Urothelium cell line (cell line): ENCODE results near the gene IMMP2L.
"Not testable (repeated sequence)": the region's sequence is repeated elsewhere in the genome, so short reads cannot be mapped to it uniquely, and the experiment has no call there.

Experiments used
- DNase-seq: peaks from one replicate; pipeline ENCODE4 v3.0.0; 2011; ENCODE audit warnings: low spot score, mixed read lengths
- FAIRE-seq: peaks from 2 replicates; lab custom pipeline; 2011; peaks lifted over from hg19 to GRCh38; lab: Jason Lieb, UNC

The IMMP2L gene

DNA sequence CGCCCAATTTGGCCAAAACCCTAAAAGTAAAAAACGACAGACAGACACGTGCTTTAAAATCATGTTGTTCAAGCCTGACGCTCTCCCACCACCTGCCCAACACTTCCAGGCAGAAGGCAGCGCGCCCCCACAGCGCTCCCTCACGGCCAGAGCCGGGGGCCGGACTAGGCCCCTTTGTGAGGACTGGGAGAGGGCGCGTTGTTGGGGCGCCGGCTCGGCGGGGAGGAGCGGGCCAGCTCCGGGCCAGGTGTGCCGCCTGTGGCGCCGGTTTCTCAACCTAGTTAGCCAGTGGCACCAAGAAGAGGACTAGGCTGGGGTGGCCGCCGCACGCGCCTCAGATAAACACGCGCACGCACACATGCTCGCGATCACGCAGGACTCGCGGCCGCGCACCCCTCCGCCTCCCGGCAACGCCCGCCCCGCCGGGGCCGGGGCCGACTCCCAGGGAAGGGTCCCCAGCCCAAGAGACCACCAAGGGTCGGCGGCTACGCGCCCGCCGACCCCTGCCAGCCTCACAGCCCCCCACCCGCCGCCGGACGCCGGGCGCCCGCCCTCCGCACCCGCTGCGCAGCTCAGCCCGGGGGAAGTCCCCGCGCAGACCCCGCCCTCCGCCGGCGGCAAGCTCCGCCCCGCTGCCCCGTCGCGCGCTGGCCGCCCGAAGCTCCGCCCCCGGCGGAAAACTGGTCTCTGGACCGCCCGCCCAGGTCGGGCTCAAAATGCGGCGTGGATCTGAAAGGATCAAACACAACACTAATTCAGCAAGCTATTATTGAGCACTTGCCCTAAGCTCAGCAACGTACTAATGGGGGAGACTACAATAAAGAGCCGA is at the start of gene IMMP2L:
Gene IMMP2L, minus strand, starts transcription at position 589 of the 829 bp plus-strand sequence.
- DNase-seq (peak; percentile 96), FAIRE-seq (peak; percentile 9)

DNA sequence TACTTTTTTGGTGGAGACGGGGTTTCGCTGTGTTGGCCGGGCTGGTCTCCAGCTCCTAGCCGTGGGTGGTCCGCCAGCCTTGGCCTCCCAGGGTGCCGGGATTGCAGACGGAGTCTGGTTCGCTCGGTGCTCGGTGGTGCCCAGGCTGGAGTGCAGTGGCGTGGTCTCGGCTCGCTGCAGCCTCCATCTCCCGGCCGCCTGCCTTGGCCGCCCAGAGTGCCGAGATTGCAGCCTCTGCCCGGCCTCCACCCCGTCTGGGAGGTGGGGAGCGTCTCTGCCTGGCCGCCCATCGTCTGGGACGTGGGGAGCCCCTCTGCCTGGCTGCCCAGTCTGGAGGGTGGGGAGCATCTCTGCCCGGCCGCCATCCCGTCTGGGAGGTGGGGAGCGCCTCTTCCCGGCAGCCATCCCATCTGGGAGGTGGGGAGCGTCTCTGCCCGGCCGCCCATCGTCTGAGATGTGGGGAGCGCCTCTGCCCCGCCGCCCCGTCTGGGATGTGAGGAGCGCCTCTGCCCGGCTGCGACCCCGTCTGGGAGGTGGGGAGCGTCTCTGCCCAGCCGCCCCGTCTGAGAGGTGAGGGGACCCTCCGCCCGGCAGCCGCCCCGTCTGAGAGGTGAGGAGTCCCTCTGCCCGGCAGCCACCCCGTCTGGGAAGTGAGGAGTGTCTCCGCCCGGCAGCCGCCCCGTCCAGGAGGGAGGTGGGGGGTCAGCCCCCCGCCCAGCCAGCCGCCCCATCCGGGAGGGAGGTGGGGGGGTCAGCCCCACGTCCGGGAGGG is 47.4 kb upstream of the IMMP2L start:
- DNase-seq, FAIRE-seq: not testable (repeated sequence)

GRCh38 chr7:111607621-111608020 is 45.3 kb upstream of the IMMP2L start:
- no peak for FAIRE-seq

GRCh38 chr7:111605246-111605645 is 43.0 kb upstream of the IMMP2L start:
- FAIRE-seq (no peak), DNase-seq (no peak)

More at GRCh38 chr7:111607621-111608020, 45.3 kb upstream of the IMMP2L start:
- no peak for DNase-seq

- DNase-seq: no peak
- FAIRE-seq: no peak
These were observed 37.8 kb upstream of the IMMP2L start for GRCh38 chr7:111600091-111600490.

DNA sequence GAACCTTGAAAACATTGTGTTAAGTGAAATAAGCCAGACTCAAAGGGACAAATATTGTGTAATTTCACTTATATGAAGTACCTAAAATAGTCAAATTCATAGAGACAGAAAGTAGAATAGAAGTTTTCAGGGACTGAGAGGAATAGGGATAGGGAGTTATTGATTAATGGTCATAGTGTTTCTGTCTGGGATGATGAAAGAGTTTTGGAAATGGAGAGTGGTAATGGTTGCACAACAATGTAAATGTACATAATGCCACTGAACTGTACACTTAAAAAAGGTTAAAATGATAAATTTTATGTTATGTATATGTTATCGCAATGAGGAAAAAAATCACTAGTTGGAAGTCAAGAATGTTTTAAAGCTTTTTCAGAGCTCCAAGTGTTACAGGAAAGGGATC is 33.5 kb upstream of the IMMP2L start:
- DNase-seq (no peak), FAIRE-seq (no peak)

GRCh38 chr7:111594602-111595001 is 32.3 kb upstream of the IMMP2L start:
- no peak for DNase-seq
- no peak for FAIRE-seq

DNA sequence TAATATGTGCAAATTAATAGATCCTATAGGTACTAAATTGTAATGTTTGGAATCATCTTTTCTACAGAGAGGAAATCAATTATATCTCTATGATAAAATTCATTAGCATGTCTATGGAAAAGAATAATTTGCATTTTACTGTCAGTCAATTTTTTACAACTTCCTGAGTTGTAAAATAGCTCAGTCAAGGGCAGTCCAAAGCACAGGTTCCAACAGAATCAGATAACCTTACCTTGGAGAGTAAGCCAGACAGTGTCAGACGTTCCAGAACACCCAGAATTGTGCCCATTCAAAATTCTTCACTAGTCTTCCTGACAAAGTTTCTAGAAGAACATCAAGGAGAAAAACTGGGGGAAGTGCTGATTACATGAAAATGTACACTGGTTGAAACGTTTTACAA is 31.1 kb upstream of the IMMP2L start:
- FAIRE-seq (no peak), DNase-seq (no peak)

DNA sequence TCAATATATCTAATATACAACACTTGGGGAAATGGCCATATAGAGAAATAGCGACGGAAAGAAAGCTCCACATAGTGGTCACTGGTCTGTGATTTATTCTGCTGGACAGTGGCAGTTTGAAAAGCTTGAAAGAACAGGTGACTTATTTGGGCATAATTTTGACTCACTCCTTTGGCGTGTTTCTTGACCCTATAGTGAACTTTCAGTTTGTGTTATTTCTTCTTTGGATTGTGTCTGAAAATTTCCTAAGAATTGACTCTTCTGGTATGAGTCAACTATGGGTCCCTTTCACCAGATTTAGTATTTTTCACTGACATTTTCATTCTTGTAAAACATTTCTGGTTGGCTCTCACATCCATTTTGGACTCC is 25.8 kb upstream of the IMMP2L start:
- FAIRE-seq (no peak), DNase-seq (no peak)

DNA sequence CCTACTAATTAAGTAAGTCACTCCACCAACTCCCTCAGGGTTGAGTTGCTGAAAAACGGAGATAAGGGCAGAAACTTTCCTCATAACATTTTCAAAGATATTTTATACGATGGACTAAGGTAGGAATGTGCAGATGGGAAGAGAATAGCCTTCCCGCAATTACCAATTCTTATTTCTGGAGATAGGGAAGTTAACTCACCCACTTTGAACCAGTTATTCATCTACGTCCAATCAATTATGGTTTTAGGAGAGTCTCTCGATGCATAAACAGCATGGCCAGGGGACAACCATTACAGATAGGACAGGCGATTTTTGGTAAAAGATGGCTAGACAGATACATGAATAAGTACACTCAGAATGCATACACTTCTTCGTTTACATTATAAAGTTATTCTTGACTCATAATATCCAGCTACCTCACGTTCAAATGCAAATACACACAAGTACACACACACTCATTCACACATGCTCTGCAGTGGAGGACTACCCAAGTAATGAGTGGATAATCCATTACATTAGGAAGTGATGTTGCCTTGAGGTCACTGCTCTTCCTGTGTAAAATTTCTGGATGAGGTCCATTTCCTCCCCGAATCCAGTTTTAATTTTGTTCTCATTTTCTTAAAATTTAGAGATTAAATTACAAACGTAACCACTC is 25.2 kb upstream of the IMMP2L start:
- no peak for FAIRE-seq
- no peak for DNase-seq

- FAIRE-seq: no peak
- DNase-seq: no peak
These were observed 24.6 kb upstream of the IMMP2L start for GRCh38 chr7:111586711-111587409.

- FAIRE-seq, DNase-seq: not testable (repeated sequence)
These were observed 19.6 kb upstream of the IMMP2L start for GRCh38 chr7:111581784-111582488.

DNA sequence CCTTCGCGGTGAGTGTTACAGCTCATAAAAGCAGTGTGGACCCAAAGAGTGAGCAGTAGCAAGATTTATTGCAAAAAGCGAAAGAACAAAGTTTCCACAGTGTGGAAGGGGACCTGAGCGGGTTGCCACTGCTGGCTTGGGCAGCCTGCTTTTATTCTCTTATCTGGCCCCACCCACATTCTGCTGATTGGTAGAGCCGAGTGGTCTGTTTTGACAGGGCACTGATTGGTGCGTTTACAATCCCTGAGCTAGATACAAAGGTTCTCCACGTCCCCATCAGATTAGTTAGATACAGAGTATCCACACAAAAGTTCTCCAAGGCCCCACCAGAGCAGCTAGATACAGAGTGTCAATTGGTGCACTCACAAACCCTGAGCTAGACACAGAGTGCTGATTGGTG is 18.9 kb upstream of the IMMP2L start:
- not testable (repeated sequence) for DNase-seq, FAIRE-seq

DNA sequence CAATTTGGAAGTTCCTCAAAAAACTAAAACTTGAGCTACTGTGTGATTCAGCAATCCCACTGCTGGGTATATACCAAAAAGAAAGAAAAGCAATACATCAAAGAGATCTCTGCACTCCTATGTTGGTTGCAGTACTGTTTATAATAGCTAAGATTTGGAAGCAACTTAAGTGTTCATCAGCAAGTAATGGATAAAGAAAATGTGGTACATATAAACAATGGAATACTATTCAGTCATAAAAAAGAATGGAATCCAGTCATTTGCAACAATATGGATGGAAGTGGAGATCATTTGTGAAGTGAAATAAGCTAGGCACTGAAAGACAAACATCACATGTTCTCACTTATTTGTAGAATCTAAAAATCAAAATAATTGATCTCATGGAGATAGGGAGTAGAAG is 16.5 kb upstream of the IMMP2L start:
- FAIRE-seq (no peak), DNase-seq (no peak)

GRCh38 chr7:111571720-111572119 is 9.4 kb upstream of the IMMP2L start:
- FAIRE-seq (no peak), DNase-seq (no peak)

DNA sequence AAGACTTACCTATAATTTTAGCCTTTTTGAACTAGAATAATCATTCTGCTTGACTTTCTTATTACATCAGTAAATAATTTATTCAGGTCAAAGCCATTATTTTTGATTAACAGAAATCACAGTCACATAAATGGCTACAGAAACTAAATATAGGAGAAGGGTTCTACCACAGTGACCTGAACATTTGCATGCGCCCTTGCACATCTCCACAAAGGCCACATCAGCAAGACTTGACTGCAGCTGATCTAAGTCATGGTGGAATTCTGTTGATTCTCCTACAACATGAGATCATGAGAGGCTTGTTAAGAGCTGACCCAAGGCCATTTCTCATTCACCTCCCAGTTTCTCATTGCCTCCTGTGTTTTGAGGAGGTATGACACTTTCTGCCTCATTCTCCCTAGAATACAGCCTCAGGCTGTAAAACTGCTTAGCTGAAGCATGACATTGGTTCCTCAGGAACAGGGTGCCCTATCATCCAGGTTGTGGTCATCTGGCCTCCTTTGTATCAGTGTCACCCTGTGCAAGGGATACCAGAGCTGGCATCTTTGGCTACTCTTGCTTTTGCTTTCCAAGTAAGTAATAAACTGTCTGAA is 6.7 kb upstream of the IMMP2L start:
- FAIRE-seq: no peak

GRCh38 chr7:111568419-111568818 is 6.1 kb upstream of the IMMP2L start:
- FAIRE-seq: no peak

More for the DNA sequence above, 6.7 kb upstream of the IMMP2L start:
- DNase-seq: no peak

DNA sequence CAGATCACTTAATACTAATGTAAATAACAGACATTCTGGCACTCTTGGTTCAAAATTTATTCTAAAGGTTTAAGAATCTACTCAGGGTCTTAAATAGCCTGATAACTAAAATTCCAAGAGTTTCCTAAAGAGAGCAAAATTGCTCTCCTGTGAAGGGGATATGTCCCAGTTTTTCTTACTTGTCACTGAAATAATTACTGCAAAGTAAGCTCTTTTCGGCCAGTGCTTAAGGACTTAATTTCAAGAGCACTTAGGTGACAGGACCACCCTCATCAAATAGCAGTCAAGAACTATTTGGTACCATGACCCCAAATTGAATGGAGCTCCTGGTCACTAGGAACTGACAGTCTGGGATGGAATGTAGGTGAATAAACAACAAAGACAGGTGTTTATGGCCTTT is 1.8 kb upstream of the IMMP2L start:
- FAIRE-seq (no peak), DNase-seq (no peak)

More at GRCh38 chr7:111568419-111568818, 6.1 kb upstream of the IMMP2L start:
- DNase-seq: no peak

GRCh38 chr7:111561654-111561903 is 713 bp downstream of the IMMP2L start:
- DNase-seq: peak; percentile 11
- no peak for FAIRE-seq
